Measurements from ENCODE around the gene KLC1.

The KLC1 gene

DNA sequence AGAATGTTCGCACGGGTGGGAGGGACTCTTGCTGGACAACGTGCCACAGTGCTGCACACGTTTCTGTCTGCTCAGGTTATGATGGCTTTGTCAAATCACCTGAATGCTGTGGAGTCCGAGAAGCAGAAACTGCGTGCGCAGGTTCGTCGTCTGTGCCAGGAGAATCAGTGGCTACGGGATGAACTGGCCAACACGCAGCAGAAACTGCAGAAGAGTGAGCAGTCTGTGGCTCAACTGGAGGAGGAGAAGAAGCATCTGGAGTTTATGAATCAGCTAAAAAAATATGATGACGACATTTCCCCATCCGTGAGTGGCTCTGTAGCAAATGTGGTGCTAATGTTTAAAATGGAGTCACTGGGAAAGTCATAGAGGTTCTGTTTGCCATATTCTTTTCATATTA lies 28.5 kb downstream of the KLC1 start:
- no peak for DNase-seq (ENCODE audit: low read depth in 2 of 3, low spot score in 1 of 3)

DNA sequence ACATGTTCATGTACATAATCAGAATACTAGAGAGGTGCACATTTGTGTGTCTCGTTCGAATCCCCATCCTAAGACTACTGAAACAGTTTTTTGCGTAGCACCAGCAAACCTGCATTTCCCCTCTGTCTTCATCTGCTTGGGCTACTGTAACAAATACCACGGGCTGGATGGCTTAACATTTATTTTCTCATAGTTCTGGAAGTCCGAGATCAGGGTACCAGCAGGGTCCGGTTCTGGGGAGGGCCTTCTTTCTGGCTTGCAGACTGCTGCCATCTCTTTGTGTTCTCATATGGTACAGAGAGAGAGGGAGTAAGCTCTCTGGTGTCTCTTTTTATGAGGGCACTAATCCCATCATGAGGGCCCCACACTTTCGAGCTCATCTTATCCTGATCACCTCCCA lies 30.6 kb downstream of the KLC1 start:
- DNase-seq (ENCODE audit: low read depth in 2 of 3, low spot score in 1 of 3), result no peak

DNA sequence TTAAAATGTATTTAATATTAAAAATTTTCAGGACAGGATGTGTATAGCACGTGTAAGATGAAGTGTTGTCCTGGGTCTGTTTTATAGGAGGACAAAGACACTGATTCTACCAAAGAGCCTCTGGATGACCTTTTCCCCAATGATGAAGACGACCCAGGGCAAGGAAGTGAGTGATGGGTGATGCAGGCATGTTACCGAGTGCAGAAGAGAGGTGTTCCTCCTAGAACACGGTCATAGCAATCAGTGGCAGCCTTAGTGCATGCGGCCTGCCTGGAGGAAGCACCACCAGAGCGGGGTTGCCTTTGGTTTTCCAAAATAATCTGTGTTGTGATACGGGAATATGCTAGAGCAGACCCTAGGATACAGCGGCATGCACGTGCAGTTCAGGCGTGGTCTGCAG lies 33.0 kb downstream of the KLC1 start:
- DNase-seq (ENCODE audit: low read depth in 2 of 3, low spot score in 1 of 3), result no peak

DNA sequence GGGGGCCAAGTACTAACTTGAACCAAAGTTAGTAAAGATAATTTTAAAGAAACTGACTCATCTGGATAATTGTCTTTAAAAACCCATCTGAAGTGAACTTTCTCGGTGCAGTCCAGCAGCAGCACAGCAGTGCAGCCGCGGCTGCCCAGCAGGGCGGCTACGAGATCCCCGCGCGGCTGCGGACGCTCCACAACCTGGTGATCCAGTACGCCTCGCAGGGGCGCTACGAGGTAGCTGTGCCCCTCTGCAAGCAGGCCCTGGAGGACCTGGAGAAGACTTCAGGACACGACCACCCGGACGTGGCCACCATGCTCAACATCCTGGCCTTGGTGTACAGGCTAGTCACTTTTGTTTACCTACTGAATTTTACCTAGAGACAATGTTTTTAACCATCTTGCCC lies 33.6 kb downstream of the KLC1 start:
- no peak for DNase-seq (ENCODE audit: low read depth in 2 of 3, low spot score in 1 of 3)

DNA sequence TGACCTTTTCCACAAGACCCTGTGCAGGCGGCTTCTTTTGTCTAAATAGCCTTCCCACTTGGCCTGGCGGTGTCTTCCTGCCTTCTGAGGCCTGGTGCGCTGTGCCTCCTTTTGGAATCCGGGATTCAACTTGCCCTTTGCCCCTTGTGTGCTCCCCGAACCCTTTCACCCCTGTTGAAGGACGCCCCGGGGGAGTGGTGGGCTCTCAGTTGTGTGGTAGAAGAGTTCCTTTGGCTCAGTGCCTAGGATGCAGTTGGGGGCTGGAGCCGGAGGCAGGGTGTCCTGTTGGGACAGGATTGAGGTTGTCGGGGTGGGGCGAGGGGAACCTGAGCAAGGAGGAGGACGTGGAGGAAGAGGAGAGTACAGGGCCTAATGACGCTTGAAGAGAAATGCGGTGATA lies 34.5 kb downstream of the KLC1 start:
- no peak for DNase-seq (ENCODE audit: low read depth in 2 of 3, low spot score in 1 of 3)

DNA sequence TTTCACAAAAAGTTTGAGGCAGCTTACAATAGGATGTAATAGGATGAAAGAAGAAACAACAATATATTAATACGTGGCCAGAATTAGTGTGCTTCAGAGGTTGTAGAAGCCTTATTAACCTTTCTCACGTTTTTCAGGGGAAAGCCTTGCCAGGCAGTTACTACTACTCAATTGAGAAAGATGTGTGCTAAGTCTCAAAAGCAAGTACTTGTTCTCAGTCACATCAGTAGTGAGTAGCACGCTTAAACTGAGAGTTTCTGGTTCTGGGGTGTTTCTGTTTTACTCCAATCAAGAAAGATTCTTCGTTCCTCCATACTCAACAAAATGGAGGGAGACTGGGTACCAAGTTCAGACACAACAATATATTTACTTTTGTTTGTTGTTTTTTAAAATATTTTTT lies 38.7 kb downstream of the KLC1 start:
- DNase-seq (ENCODE audit: low read depth in 2 of 3, low spot score in 1 of 3), result no peak

DNA sequence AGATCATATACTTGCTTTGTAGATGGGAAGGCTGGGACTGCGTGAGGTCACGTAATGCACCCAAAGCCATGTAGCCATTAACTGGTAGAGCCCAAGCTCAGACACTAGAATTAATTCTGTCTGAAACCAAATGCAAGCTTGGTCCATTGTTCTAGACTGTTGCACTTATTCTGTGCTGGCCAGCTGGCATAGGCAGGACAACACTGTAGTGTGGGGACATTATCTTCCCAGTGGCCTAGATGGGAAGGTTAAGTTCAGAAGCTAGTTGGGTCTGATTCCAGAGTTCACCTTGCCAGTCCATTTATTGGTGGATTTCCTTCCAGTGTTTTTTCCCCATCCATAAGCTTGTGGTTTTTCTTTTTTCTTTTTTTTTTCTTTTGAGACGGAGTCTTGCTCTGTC lies 39.1 kb downstream of the KLC1 start:
- no peak for DNase-seq (ENCODE audit: low read depth in 2 of 3, low spot score in 1 of 3)

DNA sequence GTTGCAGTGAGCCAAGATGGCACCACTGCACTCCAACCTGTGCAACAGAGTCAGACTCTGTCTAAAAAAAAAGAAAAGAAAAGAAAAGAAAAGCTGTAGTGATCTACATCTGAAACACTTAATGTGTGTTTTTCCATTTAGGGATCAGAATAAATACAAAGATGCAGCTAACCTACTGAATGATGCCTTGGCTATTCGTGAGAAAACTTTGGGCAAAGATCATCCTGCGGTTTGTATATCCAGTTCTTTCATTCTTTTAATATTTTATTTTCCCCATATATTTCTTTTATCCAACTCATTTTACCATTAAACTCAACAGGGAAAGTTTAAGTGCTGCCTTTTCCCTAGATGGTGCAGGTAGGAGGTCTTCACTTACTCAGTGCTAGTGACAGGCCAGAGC lies 40.4 kb downstream of the KLC1 start:
- no peak for DNase-seq (ENCODE audit: low read depth in 2 of 3, low spot score in 1 of 3)

DNA sequence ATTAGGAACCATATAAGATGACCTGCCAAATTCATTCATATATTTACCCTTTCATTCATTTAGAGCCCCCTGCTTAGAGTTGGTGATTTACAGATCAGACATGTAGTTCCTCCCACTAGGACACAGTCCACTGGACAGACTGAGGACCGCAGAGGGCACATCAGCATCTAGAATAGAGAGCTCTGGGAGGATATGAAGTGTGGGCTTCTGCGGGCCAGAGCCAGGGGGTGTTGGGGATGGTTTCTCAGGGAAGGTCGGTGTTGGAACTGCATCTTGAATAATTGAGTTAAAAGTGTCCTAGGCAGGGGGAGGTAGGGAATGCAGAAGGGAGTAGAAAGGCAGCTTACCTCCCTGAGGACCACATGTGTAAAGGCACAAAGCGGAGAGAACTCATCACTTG lies 42.9 kb downstream of the KLC1 start:
- no peak for DNase-seq (ENCODE audit: low read depth in 2 of 3, low spot score in 1 of 3)

DNA sequence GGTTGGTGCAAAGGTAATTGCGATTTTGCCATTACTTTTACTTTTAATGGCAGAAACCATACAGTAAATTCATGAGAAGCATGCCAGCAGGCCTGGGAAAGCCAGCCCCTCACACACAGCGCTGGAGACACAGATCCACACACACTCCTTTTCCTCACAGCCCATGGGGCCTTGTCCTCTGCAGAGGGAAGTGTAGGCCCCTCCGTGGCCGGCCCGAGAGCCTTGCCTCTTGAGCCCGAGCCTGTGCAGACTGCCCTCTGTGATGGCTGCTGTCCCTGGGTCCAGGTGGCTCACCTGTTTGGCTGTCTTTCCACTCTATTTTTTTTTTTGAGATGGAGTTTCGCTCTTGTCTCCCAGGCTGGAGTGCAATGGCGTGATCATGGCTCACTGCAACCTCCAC lies 46.9 kb downstream of the KLC1 start:
- no peak for DNase-seq (ENCODE audit: low read depth in 2 of 3, low spot score in 1 of 3)

DNA sequence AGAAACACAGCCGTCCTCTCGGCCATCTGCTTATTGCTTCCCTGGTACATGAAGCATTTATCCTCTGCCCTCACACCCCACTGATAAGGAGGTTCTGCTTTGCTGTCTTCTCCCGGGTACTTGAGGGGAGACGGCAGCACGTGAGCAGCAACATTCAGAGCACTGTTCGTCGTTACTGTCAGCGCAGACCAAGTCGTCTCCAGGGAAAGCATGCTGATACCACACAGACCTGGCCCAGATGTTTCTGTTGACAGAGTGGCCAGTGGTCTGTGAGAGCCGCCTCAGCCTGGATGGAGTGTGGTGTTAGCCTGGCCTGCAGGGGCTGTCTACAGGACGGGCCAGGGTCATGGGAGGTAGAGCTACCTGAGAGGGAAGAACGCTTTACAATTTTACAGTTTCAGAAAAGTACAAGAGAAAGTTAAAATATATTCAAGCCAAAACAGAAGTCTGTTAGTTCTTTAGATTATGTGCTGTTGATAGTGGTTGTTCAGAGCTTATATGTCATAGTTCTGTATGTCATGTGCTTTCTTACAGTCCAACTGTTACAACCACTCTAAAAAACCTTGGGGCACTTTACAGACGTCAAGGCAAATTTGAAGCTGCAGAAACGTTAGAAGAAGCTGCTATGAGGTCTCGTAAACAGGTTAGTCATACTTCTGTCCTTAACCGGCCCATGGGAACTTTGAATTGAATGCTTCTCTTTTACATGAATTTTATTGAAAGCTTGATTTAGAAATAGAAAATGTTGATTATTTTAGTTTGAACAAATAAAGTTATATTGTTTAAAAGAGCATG lies 48.1 kb downstream of the KLC1 start:
- no peak for DNase-seq (ENCODE audit: low read depth in 2 of 3, low spot score in 1 of 3)

DNA sequence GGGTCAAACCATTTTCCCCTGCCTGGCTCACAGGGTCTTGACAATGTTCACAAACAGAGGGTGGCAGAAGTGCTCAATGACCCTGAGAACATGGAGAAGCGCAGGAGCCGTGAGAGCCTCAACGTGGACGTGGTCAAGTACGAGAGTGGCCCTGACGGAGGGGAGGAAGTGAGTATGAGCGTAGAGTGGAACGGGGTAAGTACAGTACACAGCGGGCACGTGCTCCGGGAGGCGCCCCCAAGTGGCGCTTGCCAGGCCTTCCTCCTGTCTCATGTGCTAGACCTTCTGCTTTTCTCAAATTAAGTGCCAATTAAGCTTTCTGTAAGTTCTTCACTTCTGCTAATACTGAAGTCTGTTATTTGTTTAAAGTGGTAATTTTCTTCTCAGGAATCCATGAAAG lies 50.3 kb downstream of the KLC1 start:
- DNase-seq (ENCODE audit: low read depth in 2 of 3, low spot score in 1 of 3), result peak in 2 of 3 donors; percentile 14 to 29

DNA sequence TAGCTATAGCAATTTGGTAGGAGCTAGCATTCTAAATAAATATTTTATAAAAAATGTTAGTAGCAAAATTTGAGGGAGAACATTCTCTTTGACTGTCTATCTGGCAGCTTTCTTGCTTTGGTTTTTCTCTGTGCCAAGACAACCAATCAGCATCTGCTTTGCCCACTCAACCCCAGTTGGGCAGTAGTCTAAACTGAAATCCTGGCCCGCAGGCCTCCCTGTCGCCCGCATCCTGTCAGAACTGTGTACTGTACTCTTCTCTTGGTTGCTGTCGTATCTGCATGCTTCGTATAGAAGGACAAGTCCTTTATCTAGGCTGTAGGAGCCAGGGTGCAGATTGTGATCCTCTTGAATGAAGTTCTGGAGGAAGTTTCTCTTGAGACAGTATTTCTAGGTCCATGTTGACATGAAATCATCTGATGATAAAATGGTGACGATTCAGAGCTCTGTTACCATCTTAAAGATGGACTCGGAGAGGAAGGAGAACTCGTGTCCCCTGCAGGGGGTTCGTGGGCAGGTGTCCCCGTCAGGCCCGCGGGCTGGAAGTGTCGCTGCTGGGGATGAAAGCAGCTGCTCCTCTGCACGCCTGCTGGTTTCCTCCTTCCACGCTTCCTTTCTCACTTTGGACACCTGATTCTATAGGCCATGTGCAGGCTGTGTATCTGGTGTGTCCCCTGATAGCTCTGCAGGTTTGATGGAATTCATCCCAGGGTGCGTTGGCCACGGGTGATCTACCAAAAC lies 51.6 kb downstream of the KLC1 start:
- DNase-seq (ENCODE audit: low read depth in 2 of 3, low spot score in 1 of 3), result no peak

DNA sequence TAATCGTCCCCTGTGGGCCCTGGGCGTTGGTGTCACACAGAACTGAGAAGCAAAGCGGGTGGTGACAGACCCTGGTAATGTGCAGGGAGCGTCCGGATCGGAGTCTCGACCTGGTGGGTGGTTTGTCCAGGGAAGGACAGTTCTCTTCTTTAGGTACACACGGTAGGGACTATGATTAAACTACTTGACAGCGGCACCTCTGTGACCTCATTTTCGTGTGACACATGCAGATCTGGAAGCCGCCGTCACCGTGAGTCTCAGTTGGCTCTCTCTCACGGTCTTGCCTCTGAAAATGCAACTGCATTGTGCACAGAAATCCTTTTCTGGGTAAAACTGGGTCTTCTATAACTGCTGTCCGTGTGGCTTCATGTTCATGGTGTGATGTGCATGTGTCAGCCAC lies 54.1 kb downstream of the KLC1 start:
- no peak for DNase-seq (ENCODE audit: low read depth in 2 of 3, low spot score in 1 of 3)

DNA sequence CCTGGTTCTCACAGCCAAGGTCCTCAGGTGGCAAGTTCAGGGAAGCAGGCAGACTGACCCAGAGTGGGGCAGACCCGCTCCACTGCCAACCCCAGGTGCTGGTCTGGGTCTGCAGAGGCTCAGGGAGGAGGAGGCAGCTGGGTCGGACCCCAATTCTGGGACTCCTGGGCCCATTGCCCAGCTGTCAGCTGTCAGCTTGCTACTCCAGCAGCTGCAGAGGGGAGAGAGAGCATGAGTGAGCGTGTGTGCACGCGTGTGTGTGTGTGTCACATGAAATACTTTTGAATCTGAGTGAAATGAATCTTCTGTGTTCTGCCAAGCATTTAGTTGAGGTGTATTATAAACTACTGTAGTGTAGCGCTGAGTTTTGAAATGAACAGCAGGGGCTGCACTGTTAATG lies 55.5 kb downstream of the KLC1 start:
- DNase-seq (ENCODE audit: low read depth in 2 of 3, low spot score in 1 of 3), result no peak

DNA sequence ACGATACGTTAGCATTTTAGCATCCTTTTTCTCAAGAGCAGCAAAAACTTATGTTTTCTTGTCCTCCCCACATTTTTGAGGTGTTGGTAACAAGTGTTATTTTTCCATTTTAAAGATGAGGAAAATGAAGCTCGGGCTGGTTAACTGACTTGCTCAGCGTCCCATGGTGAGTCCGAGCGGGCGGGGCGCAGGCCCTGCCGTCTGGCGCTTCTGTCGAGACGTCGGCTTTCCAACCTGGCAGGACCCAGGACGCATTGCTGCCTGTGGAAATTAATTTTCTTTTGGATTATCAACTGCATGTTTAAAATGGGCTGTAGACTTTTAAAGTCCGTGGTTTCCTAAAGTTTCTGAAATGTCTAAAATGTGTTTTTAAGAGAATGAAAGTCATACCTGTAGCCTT lies 55.9 kb downstream of the KLC1 start:
- DNase-seq (ENCODE audit: low read depth in 2 of 3, low spot score in 1 of 3), result no peak

DNA sequence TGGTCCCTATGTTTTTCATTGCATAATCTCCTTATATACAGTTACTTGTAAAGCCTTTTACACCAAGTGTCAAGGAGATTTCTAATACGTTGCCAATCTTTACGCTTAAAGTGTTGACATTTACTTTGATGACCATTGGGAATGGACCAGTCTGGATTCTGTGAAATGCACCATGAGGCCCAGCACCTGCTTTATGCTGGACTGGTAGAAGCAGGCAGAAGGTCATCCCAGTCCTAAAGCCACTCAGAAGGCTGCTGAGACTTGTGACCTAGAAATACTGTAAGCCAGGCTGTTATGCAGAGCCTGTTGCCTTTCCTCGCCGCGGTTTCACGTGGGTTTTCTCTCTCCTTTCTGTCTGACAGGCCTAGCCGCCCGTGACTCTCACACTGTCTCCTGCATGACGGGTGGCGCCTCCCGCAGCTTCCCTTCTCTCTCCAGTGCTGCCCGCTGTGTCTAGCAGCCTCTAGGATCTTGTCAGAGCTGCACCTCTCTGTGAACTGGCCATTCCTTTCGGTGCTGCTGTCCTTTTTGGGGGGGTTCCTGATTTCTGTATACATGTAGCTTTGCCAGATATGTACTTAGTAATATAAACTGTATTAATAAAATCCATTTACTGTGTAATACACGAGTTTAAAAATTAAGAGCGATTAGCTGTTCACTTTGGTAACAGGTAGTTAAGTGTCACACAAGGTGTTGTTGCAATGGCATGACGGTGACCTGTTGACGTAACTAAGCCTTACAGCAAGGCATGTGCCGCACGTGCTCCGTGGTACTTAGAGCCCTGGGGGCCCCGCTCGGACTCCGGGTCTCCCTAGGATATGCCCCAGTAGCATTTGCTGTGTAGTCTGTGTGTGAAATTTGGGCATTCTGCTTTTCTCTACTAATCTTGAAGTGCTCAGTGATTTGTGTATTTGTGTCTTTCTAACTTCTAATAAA lies 56.5 kb downstream of the KLC1 start:
- no peak for DNase-seq (ENCODE audit: low read depth in 2 of 3, low spot score in 1 of 3)

DNA sequence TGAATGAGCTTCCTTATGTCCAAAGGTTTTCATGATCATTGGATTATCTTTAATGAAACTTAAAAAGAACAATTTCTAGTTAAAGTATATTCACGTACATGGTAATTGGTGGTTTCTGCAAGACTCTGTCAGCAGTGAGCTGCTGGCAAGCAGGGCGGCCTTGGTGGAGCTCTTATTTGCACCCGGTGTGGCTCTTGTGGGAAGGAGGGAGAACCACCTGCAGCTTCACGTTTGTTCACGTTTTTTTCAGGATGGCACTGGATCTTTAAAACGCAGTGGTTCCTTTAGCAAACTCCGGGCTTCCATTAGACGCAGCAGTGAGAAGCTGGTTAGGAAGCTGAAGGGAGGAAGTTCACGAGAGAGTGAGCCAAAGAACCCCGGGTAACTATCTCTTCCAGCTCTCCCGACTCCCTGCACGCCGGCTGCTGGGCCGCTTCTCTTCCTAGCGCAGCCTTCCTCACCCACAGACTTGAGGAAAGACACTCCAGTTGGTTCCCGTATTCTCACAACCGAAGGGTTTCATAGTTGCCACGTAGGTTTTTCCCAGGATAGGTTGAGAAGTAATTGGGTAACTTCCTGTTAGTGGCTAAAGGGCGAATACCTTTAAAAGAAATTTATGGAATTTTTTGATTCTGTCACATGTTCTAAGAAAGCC lies 57.9 kb downstream of the KLC1 start:
- no peak for DNase-seq (ENCODE audit: low read depth in 2 of 3, low spot score in 1 of 3)

DNA sequence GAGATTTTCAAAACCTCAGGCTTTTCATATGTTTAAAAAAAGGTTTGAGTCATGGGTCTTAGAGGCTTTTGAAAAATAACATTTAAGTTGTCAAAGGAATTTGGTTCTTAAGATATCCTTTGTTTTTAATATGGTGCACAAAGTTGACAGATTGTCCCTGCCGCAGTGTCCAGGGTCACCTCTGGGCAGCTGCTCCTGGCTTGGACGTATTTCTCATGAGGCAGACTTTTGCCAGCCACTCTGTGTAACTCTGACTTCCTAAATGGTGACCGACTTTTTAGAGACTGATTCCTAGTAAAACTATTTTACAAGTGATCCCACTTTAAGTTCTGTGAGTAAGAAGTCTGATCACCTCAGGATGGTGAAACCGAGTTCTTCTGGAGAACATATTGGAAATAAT lies 58.7 kb downstream of the KLC1 start:
- DNase-seq (ENCODE audit: low read depth in 2 of 3, low spot score in 1 of 3), result no peak

DNA sequence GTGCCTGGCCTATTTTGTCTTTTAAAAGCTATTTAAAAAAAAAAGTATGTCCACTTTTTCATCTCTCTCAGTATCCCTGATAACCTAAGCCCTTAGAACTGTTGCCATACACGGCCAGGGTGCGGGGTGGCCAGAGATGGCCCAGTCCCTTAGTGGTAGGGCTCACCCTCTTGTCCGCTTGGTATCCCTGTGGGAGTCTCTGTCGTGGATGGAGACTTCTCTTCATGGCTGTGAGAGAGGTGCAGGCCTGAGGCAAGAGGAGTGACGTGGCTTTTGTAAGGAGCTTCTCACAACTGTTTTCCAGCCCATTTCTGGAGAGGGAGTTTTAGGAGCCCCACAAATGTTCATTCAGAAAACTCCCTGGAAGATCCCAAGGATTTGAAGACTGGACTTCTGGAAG lies 59.4 kb downstream of the KLC1 start:
- no peak for DNase-seq (ENCODE audit: low read depth in 2 of 3, low spot score in 1 of 3)
